Upper lobe of right lung (tissue), 1 donor: ENCODE data around the gene ARMH2. TPM values are rescaled to one million over a fixed set of nuclear protein-coding genes. Genes with fewer than 3 reads are reported as not detected.
"Not testable (repeated sequence)": the region's sequence is repeated elsewhere in the genome, so short reads cannot be mapped to it uniquely, and the experiment has no call there.

Source experiments
- ATAC-seq: fragments of 200-7000 bp; cut with Tn5 transposase; one replicate; pipeline ENCODE4 v1.9.1; 2020; ENCODE audit warnings: mild to moderate bottlenecking, moderate library complexity
- DNase-seq: peaks from one replicate; pipeline ENCODE4 v3.0.0-alpha.2; 2020
- H3K27ac ChIP-seq: fragments of 200-600 bp; one replicate; pipeline ENCODE4 v1.8.0; 2022
- H3K27me3 ChIP-seq: fragments of 200-600 bp; one replicate; pipeline ENCODE4 v1.8.0; 2022; ENCODE audit warnings: mild to moderate bottlenecking
- H3K36me3 ChIP-seq: fragments of 200-600 bp; one replicate; pipeline ENCODE4 v1.8.0; 2022
- H3K4me1 ChIP-seq: fragments of 200-600 bp; one replicate; pipeline ENCODE4 v1.8.0; 2022
- H3K4me3 ChIP-seq: fragments of 200-600 bp; one replicate; pipeline ENCODE4 v1.8.0; 2022; ENCODE audit warnings: mild to moderate bottlenecking
- H3K9me3 ChIP-seq: fragments of 200-600 bp; one replicate; pipeline ENCODE4 v1.8.0; 2022
- CTCF ChIP-seq: fragments of 200-600 bp; IDR thresholded peaks from one replicate; pipeline ENCODE4 v1.8.0; 2022; ENCODE audit warnings: antibody characterized with exemption
- intact Hi-C: fragments of 100-400 bp; cut with DNase I; formaldehyde crosslinking; loops from one replicate; pipeline ENCODE4 v1.11.0; 2022
- total RNA-seq: library from RNA; stranded (reverse); fragmentation: NEBNext Ultra II Directional; extraction: Animal tissue kit (Norgen Biotek cat#: 25700); gene quantifications from one replicate; pipeline ENCODE4 v1.2.1, GENCODE V29; 2021
- donor health status: DM: no; HTN: yes; CAD: no; lungs with severe emphysema.

The ARMH2 gene
- total RNA-seq, 1 donor from 2014 or later = not detected

DNA sequence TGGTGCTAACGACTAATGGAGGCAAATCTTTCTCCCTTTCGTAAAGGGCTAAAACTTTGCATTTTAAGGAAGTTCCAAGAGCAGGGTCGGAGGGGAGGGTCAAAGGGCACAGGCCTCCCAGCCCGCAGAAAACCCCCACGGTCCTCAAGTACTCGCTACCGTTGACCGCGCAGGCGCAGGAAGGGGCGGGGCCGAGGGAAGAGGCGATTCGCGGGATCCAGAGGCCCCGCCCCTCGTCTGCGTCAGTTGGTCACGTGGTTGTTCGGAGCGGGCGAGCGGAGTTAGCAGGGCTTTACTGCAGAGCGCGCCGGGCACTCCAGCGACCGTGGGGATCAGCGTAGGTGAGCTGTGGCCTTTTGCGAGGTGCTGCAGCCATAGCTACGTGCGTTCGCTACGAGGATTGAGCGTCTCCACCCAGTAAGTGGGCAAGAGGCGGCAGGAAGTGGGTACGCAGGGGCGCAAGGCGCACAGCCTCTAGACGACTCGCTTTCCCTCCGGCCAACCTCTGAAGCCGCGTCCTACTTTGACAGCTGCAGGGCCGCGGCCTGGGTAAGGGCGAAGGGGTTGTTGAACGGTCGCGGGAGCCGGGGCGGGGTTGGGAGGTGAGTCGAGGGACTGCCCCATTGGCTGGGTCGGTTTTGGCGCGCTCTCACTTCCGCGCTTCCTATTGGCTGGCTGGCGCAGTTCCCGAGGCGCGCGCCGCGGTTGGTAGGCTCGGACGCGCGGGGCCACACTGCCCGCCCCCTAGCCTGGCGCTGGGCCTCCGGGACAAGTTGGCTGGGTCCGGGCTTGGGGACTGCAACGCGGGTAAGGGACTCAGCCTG lies 23.8 kb downstream of the ARMH2 start, which contains the start of gene GMNN:
TSS of gene GMNN (plus strand) at position 242 of the 824 bp plus-strand sequence. CDS start 2,310 bp downstream, outside the sequence.
- no peaks in the 10 kb centered on the region for H3K36me3 ChIP-seq
- peak within 1 kb of the TSS; percentile 88 for H3K27ac ChIP-seq
- no peak for TF ChIP-seq CTCF
- H3K4me3 ChIP-seq = peak within 1 kb of the TSS; percentile 97
- H3K27me3 ChIP-seq = no peaks in the 10 kb centered on the region
- H3K4me1 ChIP-seq = peaks cover 6% of the 10 kb centered on the region
- intact Hi-C loops = no loop called here
- peak; percentile 100 for DNase-seq
- no peaks in the 10 kb centered on the region for H3K9me3 ChIP-seq
- ATAC-seq = peak; percentile 99

- no peaks in the 10 kb centered on the region for H3K9me3 ChIP-seq
- no peaks in the 10 kb centered on the region for H3K4me1 ChIP-seq
- H3K27me3 ChIP-seq = no peaks in the 10 kb centered on the region
- ATAC-seq = no peak
- no peak for DNase-seq
- no peak for TF ChIP-seq CTCF
- no peaks in the 10 kb centered on the region for H3K36me3 ChIP-seq
- intact Hi-C loops = no loop called here
- H3K4me3 ChIP-seq = no peak overlapping the region
- no peak overlapping the region for H3K27ac ChIP-seq
These were observed 30.4 kb downstream of the ARMH2 start for GRCh38 chr6:24768361-24768760.

GRCh38 chr6:24766680-24767462 lies 31.8 kb downstream of the ARMH2 start:
- Histone ChIP-seq H3K36me3 (no peaks in the 10 kb centered on the region), H3K9me3 (no peaks in the 10 kb centered on the region), H3K27me3 (no peaks in the 10 kb centered on the region), H3K27ac (no peak overlapping the region), H3K4me3 (no peak overlapping the region), H3K4me1 (no peaks in the 10 kb centered on the region)
- no peak for DNase-seq
- intact Hi-C loops = no loop called here
- TF ChIP-seq CTCF = peak; percentile 54
- peak; percentile 75 for ATAC-seq

DNA sequence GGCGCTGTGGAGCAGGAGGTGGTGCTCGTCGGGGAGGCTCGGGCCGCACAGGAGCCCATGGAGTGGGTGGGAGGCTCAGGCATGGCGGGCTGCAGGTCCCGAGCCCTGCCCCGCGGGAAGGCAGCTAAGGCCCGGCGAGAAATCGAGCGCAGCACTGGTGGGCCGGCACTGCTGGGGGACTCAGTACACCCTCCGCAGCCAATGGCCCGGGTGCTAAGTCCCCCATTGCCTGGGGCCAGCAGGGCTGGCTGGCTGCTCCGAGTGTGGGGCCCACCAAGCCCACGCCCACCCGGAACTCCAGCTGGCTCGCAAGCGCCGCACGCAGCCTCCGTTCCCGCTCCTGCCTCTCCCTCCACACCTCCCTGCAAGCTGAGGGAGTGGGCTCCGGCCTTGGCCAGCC lies 32.7 kb downstream of the ARMH2 start:
- DNase-seq, ATAC-seq, H3K36me3 ChIP-seq, H3K27ac ChIP-seq, H3K4me1 ChIP-seq, intact Hi-C loops, H3K9me3 ChIP-seq, H3K27me3 ChIP-seq, H3K4me3 ChIP-seq: not testable (repeated sequence)

GRCh38 chr6:24764833-24765828 lies 33.6 kb downstream of the ARMH2 start:
- H3K9me3 ChIP-seq, H3K4me3 ChIP-seq, H3K4me1 ChIP-seq, H3K36me3 ChIP-seq, intact Hi-C loops, ATAC-seq, H3K27ac ChIP-seq, H3K27me3 ChIP-seq, DNase-seq: not testable (repeated sequence)

GRCh38 chr6:24763578-24763977 lies 35.1 kb downstream of the ARMH2 start:
- peak; percentile 70 for ATAC-seq
- H3K27ac ChIP-seq = no peak overlapping the region
- no peak for DNase-seq

More at GRCh38 chr6:24763578-24763977, 35.1 kb downstream of the ARMH2 start:
- no peak for TF ChIP-seq CTCF
- H3K27me3 ChIP-seq = no peaks in the 10 kb centered on the region
- no peak overlapping the region for H3K4me3 ChIP-seq
- H3K36me3 ChIP-seq = no peaks in the 10 kb centered on the region
- no peaks in the 10 kb centered on the region for H3K9me3 ChIP-seq
- H3K4me1 ChIP-seq = no peaks in the 10 kb centered on the region
- intact Hi-C loops = no loop called here
